Fibroblast of mammary gland (primary cell): ENCODE data around the gene MRPS11.
"Not testable (repeated sequence)": the region's sequence is repeated elsewhere in the genome, so short reads cannot be mapped to it uniquely, and the experiment has no call there.

Source experiments
- DNase-seq: peaks from one replicate; pipeline ENCODE4 v3.0.0-alpha.2; 2010; ENCODE audit warnings: low read depth
- H3K4me3 ChIP-seq: 2 replicates; pipeline ENCODE4 v1.5.1; 2011; ENCODE audit warnings: low read depth, mild to moderate bottlenecking, low read length, moderate library complexity; ENCODE audit not compliant: control insufficient read depth
- CTCF ChIP-seq: conservative IDR thresholded peaks from 2 replicates; pipeline ENCODE4 v1.5.1; 2011; ENCODE audit warnings: low read depth, low read length, inconsistent platforms; ENCODE audit not compliant: control insufficient read depth, insufficient read depth

The MRPS11 gene

DNA sequence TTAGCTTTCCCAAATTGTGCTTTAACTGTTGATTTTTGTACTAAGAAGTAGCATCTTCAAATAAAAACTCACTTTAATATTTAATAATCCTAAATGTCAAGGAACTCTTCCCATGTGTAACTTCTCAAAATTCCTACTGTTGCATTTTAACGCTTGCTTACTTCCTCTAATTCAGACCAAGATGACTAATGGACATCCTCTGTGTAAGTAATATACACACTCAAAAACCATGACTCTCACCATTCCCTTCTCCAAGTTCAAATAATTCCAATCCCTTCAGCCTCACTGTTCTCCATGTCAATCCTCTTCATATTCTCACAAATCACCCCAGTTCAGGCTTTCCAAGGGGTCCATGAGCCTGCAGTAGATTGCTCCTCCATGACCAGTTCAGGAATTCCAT lies 13.3 kb upstream of the MRPS11 start:
- no peak for TF ChIP-seq CTCF
- H3K4me3 ChIP-seq: no peak overlapping the region
- DNase-seq: peak; percentile 14

- DNase-seq: peak; percentile 71
- TF ChIP-seq CTCF: peak; percentile 77
- H3K4me3 ChIP-seq: no peak overlapping the region
These were observed 12.4 kb upstream of the MRPS11 start for GRCh38 chr15:88454867-88455810.

GRCh38 chr15:88456733-88457132 lies 10.8 kb upstream of the MRPS11 start:
- TF ChIP-seq CTCF: no peak
- no peak for DNase-seq
- H3K4me3 ChIP-seq: no peak overlapping the region

DNA sequence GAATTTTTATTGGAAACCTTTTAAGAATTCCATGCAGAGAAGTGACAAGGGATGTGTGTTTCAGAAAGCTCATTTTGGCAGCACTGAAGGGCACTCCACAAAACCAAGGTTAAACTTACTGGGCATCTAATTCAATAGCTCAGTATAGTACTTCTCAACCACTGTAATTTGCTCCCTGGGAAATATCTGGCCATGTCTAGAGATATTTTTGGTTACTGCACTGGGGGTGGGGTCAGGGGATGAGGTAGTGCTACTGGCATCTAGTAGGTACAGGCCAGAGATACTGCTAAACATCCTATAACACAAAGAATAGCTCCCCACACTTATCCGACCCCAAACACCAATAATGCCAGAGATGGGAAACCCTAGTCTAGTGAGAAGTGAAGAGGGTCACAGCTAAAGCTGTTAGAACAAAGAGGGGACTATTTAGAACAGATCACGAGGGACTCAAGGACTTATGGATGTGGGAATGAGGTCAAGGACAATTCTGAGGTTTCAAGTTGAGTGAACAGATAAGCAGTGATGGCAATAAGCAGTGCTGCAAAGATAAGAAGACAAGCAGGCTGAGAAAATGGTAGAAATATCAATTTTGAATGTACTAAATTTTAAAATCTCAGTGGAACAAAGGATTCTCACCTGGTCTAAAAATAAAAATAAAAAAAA lies 3.5 kb upstream of the MRPS11 start:
- no peak for TF ChIP-seq CTCF
- no peak for DNase-seq
- H3K4me3 ChIP-seq: no peak overlapping the region

- TF ChIP-seq CTCF: no peak
- no peak overlapping the region for H3K4me3 ChIP-seq
- DNase-seq: peak; percentile 79
These were observed 1.8 kb upstream of the MRPS11 start for GRCh38 chr15:88465633-88466224.

DNA sequence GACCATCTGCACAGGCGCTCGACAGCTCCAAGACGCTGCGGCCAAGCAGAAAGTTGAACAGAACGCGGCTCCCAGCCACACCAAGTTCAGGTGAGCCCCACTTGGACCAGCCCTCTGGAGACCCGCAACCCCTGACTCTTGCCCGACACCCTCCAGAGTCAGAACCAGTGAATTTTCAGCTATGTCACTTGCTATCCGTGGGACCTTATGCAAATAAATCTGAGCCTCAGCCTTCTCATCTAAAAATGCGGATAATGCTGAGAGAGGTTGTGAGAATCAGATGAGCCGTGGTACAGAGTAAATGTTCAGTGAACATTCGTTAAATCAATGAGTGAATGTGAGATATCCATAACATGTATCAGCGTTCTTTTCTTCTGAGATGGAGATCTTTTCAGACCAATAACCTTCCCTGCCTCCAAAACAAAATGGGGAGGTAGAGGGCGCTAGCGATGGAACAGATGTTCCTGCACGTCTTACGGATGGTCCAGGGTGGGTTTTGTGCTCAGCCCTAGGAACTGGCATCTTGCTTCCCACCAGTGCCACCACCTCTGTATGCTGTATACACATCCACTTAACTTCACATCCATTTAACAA lies 524 bp downstream of the MRPS11 start:
- peak; percentile 47 for TF ChIP-seq CTCF
- peak overlapping the region; percentile 99 for H3K4me3 ChIP-seq
- DNase-seq: peak; percentile 42

- peak overlapping the region; percentile 99 for H3K4me3 ChIP-seq
These were observed 1.2 kb downstream of the MRPS11 start for GRCh38 chr15:88468721-88469120.

More at GRCh38 chr15:88468721-88469120, 1.2 kb downstream of the MRPS11 start:
- not testable (repeated sequence) for DNase-seq
